Right lobe of liver (tissue), 6 donors: ENCODE results near the gene OBSCN. TPM values are rescaled to one million over a fixed set of nuclear protein-coding genes. Genes with fewer than 3 reads are reported as not detected.

Experiments used
- ATAC-seq, 4 donors: fragments of 200-7000 bp; cut with Tn5 transposase; one replicate each; pipeline ENCODE4 v1.9.1; 2020; ENCODE audit warnings: mild to moderate bottlenecking in 4 of 4, moderate library complexity in 4 of 4
- DNase-seq, 3 donors: peaks; one replicate each; pipeline ENCODE4 v3.0.0-alpha.2; 2020
- H3K27ac ChIP-seq, 3 donors: fragments of 200-600 bp; one replicate each; pipeline ENCODE4 v1.8.0; 2022
- H3K27me3 ChIP-seq, 2 donors: fragments of 200-600 bp; one replicate each; pipeline ENCODE4 v1.8.0; 2022
- H3K36me3 ChIP-seq, 4 donors: fragments of 200-600 bp; sonication (generic) in 1 of 4; one replicate each; pipeline versions ENCODE4 v1.5.1 to v1.8.0; 2017 to 2022; ENCODE audit warnings: control low read depth in 1 of 4
- H3K4me1 ChIP-seq, 4 donors: fragments of 200-600 bp; sonication (generic) in 1 of 4; one replicate each; pipeline versions ENCODE4 v1.5.1 to v1.8.0; 2017 to 2022; ENCODE audit warnings: control low read depth in 1 of 4
- H3K4me3 ChIP-seq, 3 donors: fragments of 200-600 bp; one replicate each; pipeline ENCODE4 v1.8.0; 2022
- H3K9me3 ChIP-seq, 4 donors: fragments of 200-600 bp; sonication (generic) in 1 of 4; one replicate each; pipeline versions ENCODE4 v1.5.1 to v1.8.0; 2017 to 2022; ENCODE audit warnings: control low read depth in 1 of 4
- POLR2A ChIP-seq: fragments of 450-650 bp; IDR thresholded peaks from one replicate; pipeline ENCODE4 v1.6.1; 2017; ENCODE audit warnings: antibody characterized with exemption, mild to moderate bottlenecking
- WGBS: methylation state at CpG from one replicate; pipeline ENCODE4 v1.1.6; 2018; ENCODE audit warnings: low coverage, low lambda C conversion rate; ENCODE audit not compliant: insufficient coverage; ENCODE audit errors: missing lambda C conversion rate; 5-methylcytosine and 5-hydroxymethylcytosine counted together
- intact Hi-C, 2 donors: fragments of 100-400 bp; cut with DNase I; formaldehyde crosslinking; loops; one replicate each; pipeline versions ENCODE4 v1.11.2 to v1.14.1; 2022
- total RNA-seq, 6 experiments: library from RNA; depleted of rRNA in 2 of 6; stranded (reverse); fragments of >200 nt in 2 of 6; fragmentation: NEBNext Ultra II Directional in 3 of 6; extraction: Animal tissue kit (Norgen Biotek cat#: 25700) in 3 of 6; gene quantifications; one replicate each; pipeline versions ENCODE4 v1.1.0 to v1.2.4, GENCODE V29; 2016 to 2023
- TF ChIP-seq, protein P1 (sequence below), 4 donors: fragments of 200-600 bp in 3 of 4; fragments of 450-650 bp in 1 of 4; IDR thresholded peaks; one replicate each; pipeline versions ENCODE4 v1.5.1 to v1.8.0; 2016 to 2022; ENCODE audit warnings: antibody characterized with exemption in 4 of 4, mild to moderate bottlenecking in 2 of 4
- donor health status: DM: no; HTN: yes; CAD: no.
- donor health status: DM: no; HTN: no; CAD: no.
- donor health status: DM: no; HTN: no; CAD: no.
- donor health status: DM: no; HTN: yes; CAD: no.
- donor health status: DM: no; HTN: yes; CAD: no.

The OBSCN gene
- total RNA-seq, 6 experiments from 2014 or later, result 0.43 to 3.5 (median 2.0) TPM

- H3K4me1 ChIP-seq, result peaks cover 0 to 12% (median 6%) of the 10 kb centered on the region in 4 donors
- H3K36me3 ChIP-seq, result peaks cover 0 to 19% (median 0%) of the 10 kb centered on the region in 4 donors
- ATAC-seq (no peak), DNase-seq (no peak)
- TF ChIP-seq, protein P1, sequence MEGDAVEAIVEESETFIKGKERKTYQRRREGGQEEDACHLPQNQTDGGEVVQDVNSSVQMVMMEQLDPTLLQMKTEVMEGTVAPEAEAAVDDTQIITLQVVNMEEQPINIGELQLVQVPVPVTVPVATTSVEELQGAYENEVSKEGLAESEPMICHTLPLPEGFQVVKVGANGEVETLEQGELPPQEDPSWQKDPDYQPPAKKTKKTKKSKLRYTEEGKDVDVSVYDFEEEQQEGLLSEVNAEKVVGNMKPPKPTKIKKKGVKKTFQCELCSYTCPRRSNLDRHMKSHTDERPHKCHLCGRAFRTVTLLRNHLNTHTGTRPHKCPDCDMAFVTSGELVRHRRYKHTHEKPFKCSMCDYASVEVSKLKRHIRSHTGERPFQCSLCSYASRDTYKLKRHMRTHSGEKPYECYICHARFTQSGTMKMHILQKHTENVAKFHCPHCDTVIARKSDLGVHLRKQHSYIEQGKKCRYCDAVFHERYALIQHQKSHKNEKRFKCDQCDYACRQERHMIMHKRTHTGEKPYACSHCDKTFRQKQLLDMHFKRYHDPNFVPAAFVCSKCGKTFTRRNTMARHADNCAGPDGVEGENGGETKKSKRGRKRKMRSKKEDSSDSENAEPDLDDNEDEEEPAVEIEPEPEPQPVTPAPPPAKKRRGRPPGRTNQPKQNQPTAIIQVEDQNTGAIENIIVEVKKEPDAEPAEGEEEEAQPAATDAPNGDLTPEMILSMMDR (IDR thresholded peaks at IDR 0.05), result no peak
- TF ChIP-seq POLR2A, result no peak
- H3K27me3 ChIP-seq, result no peaks in the 10 kb centered on the region
- intact Hi-C loops, result no loop called here
- no peak overlapping the region for H3K4me3 ChIP-seq
- WGBS, result 93% methylated on average over 9 of the region's 9 CpGs
- no peak overlapping the region for H3K27ac ChIP-seq
- H3K9me3 ChIP-seq, result no peaks in the 10 kb centered on the region
These were observed 195.4 kb downstream of the OBSCN start for GRCh38 chr1:228403231-228403631.

DNA sequence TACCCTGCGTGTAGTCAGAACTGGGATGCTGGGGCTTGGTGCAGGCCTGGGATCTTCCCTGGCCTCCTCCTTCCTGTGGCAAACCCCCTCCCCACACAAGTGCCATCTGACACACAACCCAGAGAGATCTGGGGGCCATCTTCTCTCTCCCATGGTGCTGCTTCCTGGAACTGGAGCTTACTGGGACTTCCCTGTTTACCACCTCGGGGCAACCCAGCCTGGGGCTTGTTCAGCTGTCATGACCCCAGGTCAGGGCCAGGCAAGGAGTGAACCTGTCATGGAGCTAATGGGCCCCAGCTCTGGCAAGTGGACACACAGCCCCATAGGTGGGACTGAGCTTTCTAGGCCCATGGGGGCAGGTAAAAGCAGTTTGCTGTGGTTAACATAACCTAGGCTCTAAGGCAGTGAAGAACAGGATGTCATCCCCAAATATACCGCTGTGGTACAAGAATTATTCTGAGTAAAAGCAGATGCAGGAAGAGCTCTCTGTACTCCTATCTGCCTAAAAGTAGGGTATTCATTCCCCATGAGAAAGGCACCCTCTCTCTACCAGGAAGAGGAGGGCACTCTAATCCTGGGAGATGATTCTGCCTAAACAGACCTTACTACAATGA lies 196.4 kb downstream of the OBSCN start:
- no peaks in the 10 kb centered on the region for H3K27me3 ChIP-seq
- ATAC-seq (no peak), DNase-seq (no peak)
- intact Hi-C loops, result no loop called here
- peaks cover 0 to 10% (median 0%) of the 10 kb centered on the region in 4 donors for H3K36me3 ChIP-seq
- no peak overlapping the region for H3K27ac ChIP-seq
- no peaks in the 10 kb centered on the region for H3K9me3 ChIP-seq
- peaks cover 0 to 12% (median 6%) of the 10 kb centered on the region in 4 donors for H3K4me1 ChIP-seq
- TF ChIP-seq POLR2A, result no peak
- TF ChIP-seq, protein P1 (IDR thresholded peaks at IDR 0.05), result no peak
- H3K4me3 ChIP-seq, result no peak overlapping the region
- WGBS, result 71% methylated on average over 2 of the region's 3 CpGs

DNA sequence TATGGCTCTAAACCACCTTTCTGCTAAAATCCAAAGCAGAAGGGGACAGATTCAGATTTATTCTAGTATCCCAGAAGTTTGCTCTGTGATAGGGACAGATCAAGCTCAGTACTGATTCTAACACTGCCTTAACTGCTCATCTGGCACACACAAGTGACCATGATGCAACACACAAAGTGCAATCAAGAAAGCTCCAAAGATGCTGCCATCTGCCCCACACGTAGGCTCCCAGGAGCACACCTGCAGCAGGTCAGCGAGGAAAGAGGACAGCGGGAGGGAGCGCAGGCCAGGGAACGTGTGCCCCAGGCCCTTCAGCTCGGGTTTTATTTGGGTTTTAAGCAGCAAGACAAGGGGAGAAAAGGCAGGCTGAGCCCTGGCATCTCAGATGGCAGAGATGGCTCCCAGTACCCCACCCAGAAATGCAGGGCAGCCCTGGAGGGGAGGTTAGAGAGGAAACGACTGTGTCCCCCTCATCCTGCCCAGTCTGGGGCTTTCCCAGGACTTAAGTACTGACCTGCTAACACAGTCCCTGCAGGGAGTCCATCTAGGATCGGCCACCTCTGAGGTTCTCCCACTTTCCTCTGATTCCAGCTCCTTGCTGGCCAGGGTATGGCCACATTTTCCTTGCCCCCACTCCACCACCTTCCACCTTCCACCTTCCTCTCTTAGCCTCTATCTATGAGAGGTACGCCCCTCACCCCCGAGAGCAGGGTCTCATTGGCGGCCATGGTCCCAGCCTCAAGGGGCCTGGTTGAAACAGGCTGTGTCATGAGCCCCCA lies 197.5 kb downstream of the OBSCN start:
- Histone ChIP-seq H3K27me3 (no peaks in the 10 kb centered on the region), H3K36me3 (no peaks in the 10 kb centered on the region), H3K4me3 (peak overlapping the region; percentile 75 to 93 (median 86)), H3K27ac (no peak overlapping the region), H3K9me3 (no peaks in the 10 kb centered on the region), H3K4me1 (peaks cover 0 to 12% (median 6%) of the 10 kb centered on the region in 4 donors)
- 20% methylated on average over 10 of the region's 11 CpGs for WGBS
- no peak for DNase-seq
- TF ChIP-seq POLR2A, result no peak
- TF ChIP-seq, protein P1 (IDR thresholded peaks at IDR 0.05), result no peak
- no peak for ATAC-seq
- intact Hi-C loops, result no loop called here

GRCh38 chr1:228405979-228406228 lies 198.1 kb downstream of the OBSCN start:
- H3K27me3 ChIP-seq, result no peaks in the 10 kb centered on the region
- no peaks in the 10 kb centered on the region for H3K9me3 ChIP-seq
- intact Hi-C loops, result no loop called here
- H3K36me3 ChIP-seq, result no peaks in the 10 kb centered on the region
- DNase-seq (no peak), ATAC-seq (peak in 1 of 4 donors; percentile 9)
- WGBS, result under 1% methylated on average over 17 of the region's 21 CpGs
- TF ChIP-seq, protein P1 (IDR thresholded peaks at IDR 0.05), result no peak
- no peak for TF ChIP-seq POLR2A
- peak overlapping the region in 2 of 3 donors; percentile 58 to 88 for H3K27ac ChIP-seq
- peak overlapping the region; percentile 75 to 93 (median 86) for H3K4me3 ChIP-seq
- H3K4me1 ChIP-seq, result peaks cover 0 to 12% (median 6%) of the 10 kb centered on the region in 4 donors
